Astrocyte of the cerebellum (primary cell): ENCODE results near the gene NAT10.

Experiments
- DNase-seq: peaks from one replicate; pipeline ENCODE4 v3.0.0-alpha.2; 2011; ENCODE audit warnings: low read depth
- H3K4me3 ChIP-seq: 2 replicates; pipeline ENCODE4 v1.5.1; 2011; ENCODE audit warnings: mild to moderate bottlenecking, low read depth, low read length, moderate library complexity
- in situ Hi-C: cut with HindIII; loops from 2 replicates; pipeline ENCODE4 v1.10.0; 2017; ENCODE audit warnings: low sequenced_read_pairs
- TF ChIP-seq, protein P1 (sequence below): IDR thresholded peaks from 2 replicates; pipeline ENCODE4 v1.5.1; 2012; ENCODE audit warnings: low read length, low read depth, moderate library complexity, mild to moderate bottlenecking; ENCODE audit errors: missing control alignments

NAT10 gene

DNA sequence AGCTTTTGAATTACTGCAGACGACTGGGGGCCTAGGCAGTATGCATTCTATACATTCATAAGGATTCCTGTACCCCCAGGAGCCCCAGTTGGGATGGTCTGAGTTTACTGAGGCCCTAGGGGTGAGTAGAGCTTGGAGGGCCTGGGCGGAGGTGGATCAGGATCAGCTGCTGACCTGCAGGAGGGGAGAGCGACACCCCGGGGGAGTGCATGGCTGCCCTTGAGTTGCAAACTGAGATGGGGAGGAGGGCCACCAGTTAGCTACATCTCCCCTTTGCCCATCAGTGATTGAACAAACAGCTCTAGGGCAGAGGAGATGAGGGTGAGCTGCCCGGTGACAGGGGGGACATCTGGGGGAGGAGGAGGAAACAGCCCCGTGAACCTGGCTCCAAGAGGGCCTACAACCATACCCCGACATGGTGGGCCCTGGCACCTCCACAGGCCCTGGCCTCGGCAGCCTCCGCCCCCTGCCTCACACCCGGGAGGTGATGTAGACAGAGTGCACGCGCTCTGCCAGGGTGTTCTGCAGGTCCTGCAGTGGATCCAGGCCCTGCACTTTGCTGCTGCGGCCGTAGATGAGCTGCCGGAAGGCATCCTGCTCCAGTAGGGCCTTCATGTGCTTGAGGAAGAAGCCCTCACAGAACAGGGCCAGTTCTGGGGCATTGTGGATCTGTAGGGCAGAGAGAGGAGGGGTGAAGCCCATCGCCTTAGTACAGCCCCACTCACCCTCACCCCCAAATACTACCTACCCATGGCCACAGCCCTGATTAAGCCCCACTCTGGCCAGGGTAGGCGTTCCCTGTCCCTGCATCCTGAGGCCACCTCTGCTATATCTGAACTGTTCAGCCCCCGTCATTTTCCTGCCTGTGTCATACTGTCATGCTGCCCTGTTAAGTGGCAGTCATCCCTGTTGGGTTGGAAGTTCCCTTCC is 46.8 kb downstream of the NAT10 start:
- in situ Hi-C loops = no loop called here

DNA sequence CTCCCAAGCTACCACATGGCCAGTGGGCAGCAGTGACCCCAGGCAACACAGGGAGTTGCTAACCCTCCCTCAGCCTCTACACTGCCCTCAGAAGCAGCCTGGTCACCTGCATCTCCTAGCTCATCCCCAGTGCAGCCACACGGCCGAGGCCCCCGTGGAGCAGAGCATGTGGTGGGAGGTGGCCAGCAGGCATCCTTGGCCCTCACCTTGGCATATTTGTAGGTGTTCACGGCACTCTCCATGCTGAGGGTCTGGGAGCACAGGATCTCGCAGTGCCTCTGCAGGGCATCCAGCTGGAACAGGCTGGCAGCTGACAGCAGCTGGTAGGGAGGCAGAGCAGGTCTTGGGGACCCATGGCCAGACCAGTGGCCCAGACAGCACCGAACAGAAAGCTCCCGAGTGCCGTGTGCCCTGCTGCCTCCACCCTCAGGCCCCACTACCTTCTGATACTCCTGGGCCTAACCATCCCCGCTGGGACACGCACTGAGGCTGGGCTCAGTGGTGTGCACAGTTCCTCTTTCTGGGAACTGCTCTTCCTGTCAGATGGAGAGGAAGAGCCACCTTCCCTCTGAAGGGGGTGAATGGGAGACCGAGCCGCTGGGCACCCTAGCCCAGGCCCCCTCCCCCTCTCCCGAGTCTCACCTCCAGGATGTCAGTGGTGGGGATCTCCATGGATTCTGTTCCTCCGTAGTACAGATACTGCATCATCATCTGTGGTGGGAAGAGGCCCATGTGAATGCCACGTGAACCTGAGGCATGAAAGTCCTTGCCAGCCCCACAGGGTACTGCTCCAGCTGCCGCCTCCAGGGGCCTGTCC is 48.8 kb downstream of the NAT10 start:
- H3K4me3 ChIP-seq = no peak overlapping the region
- DNase-seq = no peak
- TF ChIP-seq, protein P1, sequence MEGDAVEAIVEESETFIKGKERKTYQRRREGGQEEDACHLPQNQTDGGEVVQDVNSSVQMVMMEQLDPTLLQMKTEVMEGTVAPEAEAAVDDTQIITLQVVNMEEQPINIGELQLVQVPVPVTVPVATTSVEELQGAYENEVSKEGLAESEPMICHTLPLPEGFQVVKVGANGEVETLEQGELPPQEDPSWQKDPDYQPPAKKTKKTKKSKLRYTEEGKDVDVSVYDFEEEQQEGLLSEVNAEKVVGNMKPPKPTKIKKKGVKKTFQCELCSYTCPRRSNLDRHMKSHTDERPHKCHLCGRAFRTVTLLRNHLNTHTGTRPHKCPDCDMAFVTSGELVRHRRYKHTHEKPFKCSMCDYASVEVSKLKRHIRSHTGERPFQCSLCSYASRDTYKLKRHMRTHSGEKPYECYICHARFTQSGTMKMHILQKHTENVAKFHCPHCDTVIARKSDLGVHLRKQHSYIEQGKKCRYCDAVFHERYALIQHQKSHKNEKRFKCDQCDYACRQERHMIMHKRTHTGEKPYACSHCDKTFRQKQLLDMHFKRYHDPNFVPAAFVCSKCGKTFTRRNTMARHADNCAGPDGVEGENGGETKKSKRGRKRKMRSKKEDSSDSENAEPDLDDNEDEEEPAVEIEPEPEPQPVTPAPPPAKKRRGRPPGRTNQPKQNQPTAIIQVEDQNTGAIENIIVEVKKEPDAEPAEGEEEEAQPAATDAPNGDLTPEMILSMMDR = no peak
- in situ Hi-C loops = no loop called here

More for the DNA sequence above, 46.8 kb downstream of the NAT10 start:
- DNase-seq = no peak
- H3K4me3 ChIP-seq = no peak overlapping the region
- TF ChIP-seq, protein P1 = no peak

DNA sequence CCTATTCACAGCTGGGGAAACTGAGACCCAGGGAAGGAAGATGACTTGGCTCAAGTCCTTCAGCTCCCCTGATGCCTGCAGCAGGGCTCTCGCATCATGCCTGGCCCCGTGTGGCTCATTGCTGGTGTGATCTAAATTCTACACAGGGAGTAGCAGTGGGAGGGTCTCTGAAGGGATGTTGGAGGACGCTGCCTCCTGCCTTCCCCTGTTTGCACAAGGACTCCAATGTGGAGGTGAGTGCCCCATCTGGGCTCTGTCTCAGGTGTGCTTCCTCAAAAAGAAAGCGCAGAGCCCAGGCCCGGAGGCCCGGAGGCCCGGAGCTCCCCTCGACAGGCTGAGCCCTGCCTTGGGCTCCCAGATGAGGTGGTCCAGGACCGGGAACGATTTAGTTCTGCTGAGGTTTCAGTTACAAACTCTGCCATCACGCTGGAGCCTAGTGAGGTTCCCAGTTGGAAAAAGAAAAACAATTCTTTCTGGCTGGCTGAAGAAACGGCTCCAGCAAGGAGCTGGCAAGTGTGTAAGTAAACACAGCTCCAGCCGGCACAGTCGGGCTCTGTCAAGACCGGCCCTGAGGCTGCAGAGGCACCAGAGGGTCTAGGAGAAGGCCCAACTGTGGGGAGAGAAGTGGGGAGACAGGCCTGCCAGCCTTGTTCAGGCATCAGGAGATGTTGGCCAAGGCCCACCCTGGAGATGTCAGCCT is 49.8 kb downstream of the NAT10 start:
- no peak for DNase-seq
- TF ChIP-seq, protein P1 = no peak
- no peak overlapping the region for H3K4me3 ChIP-seq
- in situ Hi-C loops = no loop called here

DNA sequence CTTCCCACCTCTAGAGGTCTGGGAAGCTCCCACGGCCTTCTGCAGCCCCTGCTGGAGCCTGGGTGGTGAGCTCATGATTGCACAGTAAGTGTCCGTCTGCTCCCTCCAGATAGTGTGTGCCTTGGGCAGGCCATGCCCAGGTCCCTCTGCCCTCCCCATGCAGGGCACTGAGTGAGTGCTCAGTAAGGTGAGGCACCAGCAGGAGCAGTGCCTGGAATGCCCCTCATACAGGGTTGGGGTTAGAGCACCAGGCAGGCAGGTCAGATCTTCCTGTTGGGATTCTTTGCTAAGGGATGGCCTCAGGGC is 50.3 kb downstream of the NAT10 start:
- no peak overlapping the region for H3K4me3 ChIP-seq
- DNase-seq = no peak
- TF ChIP-seq, protein P1 = no peak
- in situ Hi-C loops = no loop called here

DNA sequence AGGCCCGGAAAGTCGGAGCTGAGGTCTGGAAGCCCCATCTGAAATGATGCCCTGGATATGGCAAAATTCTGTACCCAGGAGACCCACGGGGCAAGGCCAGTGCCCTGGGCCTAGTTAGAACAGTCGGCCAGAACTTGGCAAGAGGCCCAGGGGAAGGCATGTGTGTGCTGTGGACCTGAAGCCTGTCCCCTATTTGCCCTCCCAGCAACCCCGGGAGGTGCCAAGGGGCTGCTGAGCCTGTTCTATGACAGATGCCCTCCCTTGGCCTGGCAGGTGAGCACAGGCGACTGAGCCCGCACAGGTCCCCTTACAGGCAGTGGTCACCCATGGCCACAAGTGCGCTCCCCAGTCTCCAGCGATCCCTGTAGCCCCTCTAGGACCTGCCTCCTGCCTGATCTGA is 51.7 kb downstream of the NAT10 start:
- in situ Hi-C loops = no loop called here
- DNase-seq = no peak
- TF ChIP-seq, protein P1 = no peak
- no peak overlapping the region for H3K4me3 ChIP-seq

DNA sequence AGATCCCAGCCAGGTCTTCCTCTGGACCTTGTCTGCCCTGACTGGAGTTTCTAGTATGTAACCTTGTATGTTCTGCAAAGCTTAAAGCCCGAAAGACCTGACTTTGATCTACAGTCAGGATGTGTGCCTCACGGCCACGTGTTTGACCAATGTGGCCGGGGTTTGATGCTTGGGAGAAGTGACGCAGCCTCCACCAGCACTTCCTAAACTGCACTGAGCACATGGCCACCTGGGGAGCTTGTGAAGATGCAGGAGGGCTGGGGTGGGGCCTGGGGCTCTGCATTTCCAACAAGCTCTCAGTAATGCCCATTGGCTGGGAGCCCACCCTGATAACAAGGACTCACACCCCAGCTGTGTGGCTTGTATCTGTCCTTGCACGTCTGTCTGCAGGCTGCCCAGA is 53.2 kb downstream of the NAT10 start:
- no peak overlapping the region for H3K4me3 ChIP-seq
- DNase-seq = no peak
- in situ Hi-C loops = no loop called here
- TF ChIP-seq, protein P1 = no peak
